Prostate gland (tissue), 2 donors: ENCODE measurements around the gene TIMP3.

ENCODE experiments used
- POLR2A ChIP-seq: fragments of 450-650 bp; IDR thresholded peaks from one replicate; pipeline ENCODE4 v1.6.1; 2016; ENCODE audit warnings: antibody characterized with exemption, mild to moderate bottlenecking
- POLR2AphosphoS5 ChIP-seq: sonication (generic); formaldehyde crosslinking; IDR thresholded peaks from one replicate; pipeline ENCODE4 v1.6.1; 2017; ENCODE audit warnings: antibody characterized with exemption
- TF ChIP-seq, protein P1 (sequence below), 4 experiments: fragments of 200-600 bp in 2 of 4; fragments of 450-650 bp in 2 of 4; sonication (generic) in 2 of 4; IDR thresholded peaks; 1 replicate in 3 of 4; 2 replicates in 1 of 4; pipeline ENCODE4 v1.5.1; 2016 to 2019; ENCODE audit warnings: antibody characterized with exemption in 4 of 4, mild to moderate bottlenecking in 2 of 4, moderate library complexity in 2 of 4

DNA sequence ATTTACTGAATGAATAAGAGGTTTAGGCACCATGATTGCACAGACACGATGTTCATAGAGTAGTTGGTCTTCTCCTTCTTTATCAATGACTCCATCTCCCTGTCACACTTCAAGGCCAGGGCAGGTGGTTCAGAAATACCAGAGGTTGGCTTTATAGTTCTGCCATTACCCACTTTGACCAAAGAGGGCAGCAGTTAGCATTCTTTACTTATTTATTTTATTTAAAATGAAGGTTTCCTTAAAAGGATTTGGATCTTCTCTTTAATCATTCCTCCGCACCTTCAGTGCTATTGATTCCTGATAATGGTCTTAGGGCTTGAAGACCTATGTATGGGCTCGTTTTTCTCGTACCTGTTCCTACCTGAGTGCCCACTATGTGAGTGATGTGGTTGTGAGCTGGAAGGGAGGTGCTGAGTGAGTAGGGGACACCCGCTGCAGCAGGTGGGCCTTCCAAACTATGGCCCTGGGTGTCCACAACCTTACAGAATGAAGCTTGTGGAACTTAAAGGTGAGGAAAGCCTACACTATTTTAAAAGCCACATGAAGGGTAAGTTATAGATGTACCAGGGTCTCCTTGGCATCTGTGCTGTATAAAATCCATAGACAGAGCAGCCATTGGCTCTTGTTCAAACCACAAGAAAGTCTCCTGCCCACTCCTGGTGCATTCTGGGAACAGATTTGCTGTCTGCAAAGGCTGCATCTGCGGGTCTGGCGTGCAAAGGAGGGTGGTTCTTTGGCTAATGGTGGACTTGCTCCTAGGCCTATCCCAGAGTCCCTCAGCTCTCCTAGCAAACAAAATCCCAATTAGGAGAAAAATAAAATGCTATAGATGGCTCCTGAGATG, 35.0 kb downstream of the TIMP3 start:
- TF ChIP-seq, protein P1, sequence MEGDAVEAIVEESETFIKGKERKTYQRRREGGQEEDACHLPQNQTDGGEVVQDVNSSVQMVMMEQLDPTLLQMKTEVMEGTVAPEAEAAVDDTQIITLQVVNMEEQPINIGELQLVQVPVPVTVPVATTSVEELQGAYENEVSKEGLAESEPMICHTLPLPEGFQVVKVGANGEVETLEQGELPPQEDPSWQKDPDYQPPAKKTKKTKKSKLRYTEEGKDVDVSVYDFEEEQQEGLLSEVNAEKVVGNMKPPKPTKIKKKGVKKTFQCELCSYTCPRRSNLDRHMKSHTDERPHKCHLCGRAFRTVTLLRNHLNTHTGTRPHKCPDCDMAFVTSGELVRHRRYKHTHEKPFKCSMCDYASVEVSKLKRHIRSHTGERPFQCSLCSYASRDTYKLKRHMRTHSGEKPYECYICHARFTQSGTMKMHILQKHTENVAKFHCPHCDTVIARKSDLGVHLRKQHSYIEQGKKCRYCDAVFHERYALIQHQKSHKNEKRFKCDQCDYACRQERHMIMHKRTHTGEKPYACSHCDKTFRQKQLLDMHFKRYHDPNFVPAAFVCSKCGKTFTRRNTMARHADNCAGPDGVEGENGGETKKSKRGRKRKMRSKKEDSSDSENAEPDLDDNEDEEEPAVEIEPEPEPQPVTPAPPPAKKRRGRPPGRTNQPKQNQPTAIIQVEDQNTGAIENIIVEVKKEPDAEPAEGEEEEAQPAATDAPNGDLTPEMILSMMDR (IDR thresholded peaks at IDR 0.05), result peak in 3 of 4 experiments; percentile 30 to 50 (median 46)
- TF ChIP-seq POLR2AphosphoS5 (no peak), POLR2A (no peak)
